ENCODE measurements around the gene CYBA.

Gene CYBA

GRCh38 chr16:88628512-88628974, 22.3 kb downstream of the CYBA start:
- no peak for DNase-seq (ENCODE audit: low read depth)

GRCh38 chr16:88627531-88628411, 23.1 kb downstream of the CYBA start:
- no peak for DNase-seq (ENCODE audit: low read depth)

- no peak for DNase-seq (ENCODE audit: low read depth)
Observed at GRCh38 chr16:88626646-88627045, 24.2 kb downstream of the CYBA start.

- DNase-seq (ENCODE audit: low read depth): no peak
Observed at GRCh38 chr16:88624977-88625576, 25.8 kb downstream of the CYBA start.

- DNase-seq (ENCODE audit: low read depth): no peak
Observed at GRCh38 chr16:88624481-88624880, 26.4 kb downstream of the CYBA start.

- DNase-seq (ENCODE audit: low read depth): no peak
Observed at GRCh38 chr16:88623858-88624257, 27.0 kb downstream of the CYBA start.

- no peak for DNase-seq (ENCODE audit: low read depth)
Observed at GRCh38 chr16:88622866-88623265, 28.0 kb downstream of the CYBA start.

- DNase-seq (ENCODE audit: low read depth): no peak
Observed at GRCh38 chr16:88622125-88622524, 28.7 kb downstream of the CYBA start.

GRCh38 chr16:88619859-88620815, 30.7 kb downstream of the CYBA start:
- DNase-seq (ENCODE audit: low read depth): peak; percentile 64

GRCh38 chr16:88618956-88619667, 31.7 kb downstream of the CYBA start:
- DNase-seq (ENCODE audit: low read depth): no peak

- DNase-seq (ENCODE audit: low read depth): no peak
Observed at GRCh38 chr16:88618182-88618955, 32.5 kb downstream of the CYBA start.

GRCh38 chr16:88617268-88618031, 33.4 kb downstream of the CYBA start:
- no peak for DNase-seq (ENCODE audit: low read depth)

- DNase-seq (ENCODE audit: low read depth): no peak
Observed at GRCh38 chr16:88616736-88617135, 34.1 kb downstream of the CYBA start.

GRCh38 chr16:88616320-88616719, 34.5 kb downstream of the CYBA start:
- DNase-seq (ENCODE audit: low read depth): no peak

GRCh38 chr16:88614818-88615580, 35.9 kb downstream of the CYBA start:
- DNase-seq (ENCODE audit: low read depth): no peak

GRCh38 chr16:88613911-88614817, 36.7 kb downstream of the CYBA start:
- DNase-seq (ENCODE audit: low read depth): no peak

GRCh38 chr16:88613293-88613692, 37.6 kb downstream of the CYBA start:
- no peak for DNase-seq (ENCODE audit: low read depth)
